Chondrocyte (in vitro differentiated cells): ENCODE results near the gene KIRREL3. TPM values are rescaled to one million over a fixed set of nuclear protein-coding genes. Genes with fewer than 3 reads are reported as not detected.

Experiments
- DNase-seq: peaks from one replicate; pipeline ENCODE4 v3.0.0; 2021; ENCODE audit warnings: mixed read lengths, low spot score
- H3K27ac Mint-ChIP-seq: one replicate; pipeline ENCODE4 v1.8.0; 2021; ENCODE audit warnings: mild to moderate bottlenecking, moderate library complexity, mixed read lengths; ENCODE audit not compliant: unreplicated experiment
- H3K27me3 Mint-ChIP-seq: 2 replicates; pipeline ENCODE4 v1.8.0; 2021; ENCODE audit warnings: low read depth, mixed read lengths
- H3K36me3 Mint-ChIP-seq: 2 replicates; pipeline ENCODE4 v1.8.0; 2021; ENCODE audit warnings: low read depth, mixed read lengths
- H3K4me1 Mint-ChIP-seq: 2 replicates; pipeline ENCODE4 v1.8.0; 2021; ENCODE audit warnings: low read depth, mild to moderate bottlenecking, mixed read lengths
- H3K4me3 Mint-ChIP-seq: one replicate; pipeline ENCODE4 v1.8.0; 2021; ENCODE audit warnings: mild to moderate bottlenecking, moderate library complexity, mixed read lengths; ENCODE audit not compliant: unreplicated experiment
- H3K9me3 Mint-ChIP-seq: 2 replicates; pipeline ENCODE4 v1.8.0; 2021; ENCODE audit warnings: low read depth, mixed read lengths
- total RNA-seq: library from RNA; stranded (reverse); gene quantifications from 3 replicates; pipeline ENCODE4 v1.2.1, GENCODE V29; 2021
- TF ChIP-seq, protein P1 (sequence below): fragments of 200-600 bp; sonication (generic); IDR thresholded peaks from 2 replicates; pipeline ENCODE4 v1.5.0; 2021; ENCODE audit warnings: antibody characterized with exemption, mild to moderate bottlenecking, moderate library complexity

Gene KIRREL3
- total RNA-seq, 1 donor from 2014 or later = 1.2 TPM

DNA sequence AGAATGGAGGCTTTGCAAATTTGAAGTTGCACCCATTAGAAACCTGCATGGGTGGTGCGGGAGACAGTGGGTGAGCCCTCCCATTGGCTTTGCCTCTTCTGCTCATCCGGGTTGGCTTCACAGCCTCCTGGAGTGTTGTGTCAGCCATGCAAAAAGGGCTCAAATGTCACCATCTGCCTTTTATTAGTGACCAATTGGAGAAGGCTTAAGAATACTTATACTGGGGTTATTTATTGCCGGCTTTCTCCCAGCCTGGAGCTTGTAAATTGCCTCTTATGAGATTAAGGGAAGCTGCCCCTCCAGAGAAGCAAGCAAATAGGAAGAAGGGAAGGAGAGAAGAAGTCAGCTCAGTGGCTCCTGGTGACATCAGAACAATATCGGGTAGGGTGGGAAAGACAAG is 462.5 kb downstream of the KIRREL3 start:
- TF ChIP-seq, protein P1, sequence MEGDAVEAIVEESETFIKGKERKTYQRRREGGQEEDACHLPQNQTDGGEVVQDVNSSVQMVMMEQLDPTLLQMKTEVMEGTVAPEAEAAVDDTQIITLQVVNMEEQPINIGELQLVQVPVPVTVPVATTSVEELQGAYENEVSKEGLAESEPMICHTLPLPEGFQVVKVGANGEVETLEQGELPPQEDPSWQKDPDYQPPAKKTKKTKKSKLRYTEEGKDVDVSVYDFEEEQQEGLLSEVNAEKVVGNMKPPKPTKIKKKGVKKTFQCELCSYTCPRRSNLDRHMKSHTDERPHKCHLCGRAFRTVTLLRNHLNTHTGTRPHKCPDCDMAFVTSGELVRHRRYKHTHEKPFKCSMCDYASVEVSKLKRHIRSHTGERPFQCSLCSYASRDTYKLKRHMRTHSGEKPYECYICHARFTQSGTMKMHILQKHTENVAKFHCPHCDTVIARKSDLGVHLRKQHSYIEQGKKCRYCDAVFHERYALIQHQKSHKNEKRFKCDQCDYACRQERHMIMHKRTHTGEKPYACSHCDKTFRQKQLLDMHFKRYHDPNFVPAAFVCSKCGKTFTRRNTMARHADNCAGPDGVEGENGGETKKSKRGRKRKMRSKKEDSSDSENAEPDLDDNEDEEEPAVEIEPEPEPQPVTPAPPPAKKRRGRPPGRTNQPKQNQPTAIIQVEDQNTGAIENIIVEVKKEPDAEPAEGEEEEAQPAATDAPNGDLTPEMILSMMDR = no peak
- no peak overlapping the region for H3K27ac Mint-ChIP-seq
- peaks cover 21% of the 10 kb centered on the region for H3K27me3 Mint-ChIP-seq
- H3K9me3 Mint-ChIP-seq = no peaks in the 10 kb centered on the region
- H3K36me3 Mint-ChIP-seq = no peaks in the 10 kb centered on the region
- no peaks in the 10 kb centered on the region for H3K4me1 Mint-ChIP-seq
- no peak for DNase-seq
- no peak overlapping the region for H3K4me3 Mint-ChIP-seq

DNA sequence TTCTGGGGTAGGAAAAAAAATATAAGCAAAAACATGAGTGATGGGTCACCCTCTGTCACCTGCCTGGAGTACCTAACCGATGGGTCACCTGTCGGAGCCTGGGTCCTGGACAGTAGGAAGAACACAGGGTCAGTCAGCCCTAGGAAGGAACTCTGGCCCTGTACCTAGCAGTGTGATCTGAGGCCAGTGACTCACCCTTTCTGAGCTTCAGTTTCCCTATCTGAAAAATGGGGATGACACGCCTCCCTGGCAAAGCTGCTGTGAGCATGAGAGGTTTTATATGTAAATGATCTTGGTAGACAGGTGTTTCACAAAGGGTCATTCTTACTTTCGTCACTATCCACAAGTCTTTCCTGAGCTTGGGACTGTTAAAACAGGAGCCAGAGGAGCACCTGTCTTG is 463.1 kb downstream of the KIRREL3 start:
- Mint-ChIP-seq H3K27me3 (peaks cover 16% of the 10 kb centered on the region), H3K4me3 (no peak overlapping the region), H3K4me1 (no peaks in the 10 kb centered on the region), H3K36me3 (no peaks in the 10 kb centered on the region), H3K9me3 (no peaks in the 10 kb centered on the region), H3K27ac (no peak overlapping the region)
- no peak for DNase-seq
- TF ChIP-seq, protein P1 = no peak

DNA sequence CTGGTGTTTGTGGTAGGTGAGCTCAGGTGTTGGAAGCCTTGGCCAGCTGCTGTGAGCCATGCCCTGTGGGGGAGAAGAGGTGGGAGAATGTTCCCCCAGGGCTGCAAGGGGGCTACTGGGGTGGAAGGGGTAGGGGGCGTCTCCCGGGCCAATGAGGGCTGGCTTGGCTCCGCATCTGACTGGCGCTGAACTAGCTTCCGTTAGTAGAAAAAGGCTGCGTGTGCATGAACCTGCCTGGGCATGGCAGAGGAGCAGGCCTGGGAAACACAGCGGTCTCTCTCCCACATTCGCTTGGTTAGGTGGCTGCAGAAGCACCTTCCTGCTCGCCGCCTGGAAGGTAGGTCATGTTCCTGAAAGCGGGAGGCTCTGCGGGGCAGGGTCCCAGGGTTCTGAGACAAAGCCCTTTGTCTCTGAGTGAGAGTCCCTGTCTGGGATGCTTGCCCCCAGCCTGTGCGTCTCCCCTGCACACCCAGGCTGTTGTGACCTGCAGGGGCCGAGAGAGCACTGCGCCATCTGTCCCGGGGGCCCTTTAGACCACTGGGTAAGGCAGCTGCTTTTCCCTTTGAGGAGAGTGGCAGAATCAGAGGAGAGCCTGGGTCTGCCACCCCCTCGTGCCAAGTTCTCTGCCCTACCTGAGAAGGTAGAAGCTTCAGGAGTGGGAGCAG is 466.3 kb downstream of the KIRREL3 start:
- H3K27me3 Mint-ChIP-seq = peaks cover 10% of the 10 kb centered on the region
- H3K9me3 Mint-ChIP-seq = no peaks in the 10 kb centered on the region
- no peak overlapping the region for H3K27ac Mint-ChIP-seq
- no peaks in the 10 kb centered on the region for H3K4me1 Mint-ChIP-seq
- no peak overlapping the region for H3K4me3 Mint-ChIP-seq
- DNase-seq = no peak
- TF ChIP-seq, protein P1 = no peak
- H3K36me3 Mint-ChIP-seq = no peaks in the 10 kb centered on the region

DNA sequence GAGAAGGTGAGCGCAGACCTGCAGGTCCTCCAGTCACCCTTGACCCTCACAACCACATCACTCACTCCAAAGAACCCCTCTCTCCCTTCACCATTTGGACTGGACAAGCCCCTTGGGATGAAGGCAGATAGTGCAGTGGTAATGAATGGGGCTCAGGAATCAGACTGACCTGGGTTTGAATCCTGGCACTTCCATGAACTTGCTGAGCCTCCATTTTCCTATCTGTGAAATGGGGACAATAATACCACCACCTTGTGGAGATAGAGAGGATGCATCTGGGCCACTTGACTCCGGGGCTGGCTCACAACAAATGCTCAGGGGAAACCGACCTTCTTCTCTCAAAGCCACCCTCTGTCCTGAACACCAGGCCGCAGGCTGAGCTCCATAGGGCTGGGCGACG is 467.0 kb downstream of the KIRREL3 start:
- TF ChIP-seq, protein P1 = no peak
- Mint-ChIP-seq H3K9me3 (no peaks in the 10 kb centered on the region), H3K27ac (no peak overlapping the region), H3K36me3 (no peaks in the 10 kb centered on the region), H3K4me3 (no peak overlapping the region), H3K27me3 (peaks cover 7% of the 10 kb centered on the region), H3K4me1 (no peaks in the 10 kb centered on the region)
- DNase-seq = no peak

DNA sequence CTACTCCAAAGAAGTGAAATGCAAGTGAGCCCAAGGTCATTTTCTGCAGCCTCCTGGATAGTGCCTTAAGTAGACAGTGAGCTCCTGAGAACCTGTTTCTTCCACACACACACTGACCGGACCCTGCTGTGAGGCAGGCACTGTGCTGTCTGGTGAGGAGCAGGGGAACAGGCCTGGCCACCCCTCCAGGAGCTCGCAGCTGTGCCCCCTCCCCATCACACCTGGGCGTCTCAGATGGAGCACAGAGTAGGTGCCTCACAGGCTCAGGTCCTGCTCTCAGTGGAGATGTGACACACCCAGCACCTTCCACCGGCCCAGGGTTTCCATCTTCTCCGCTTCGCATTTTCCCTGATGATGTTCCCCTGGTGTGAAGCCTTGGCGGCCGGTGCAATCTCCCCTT is 470.2 kb downstream of the KIRREL3 start:
- Mint-ChIP-seq H3K36me3 (no peaks in the 10 kb centered on the region), H3K4me3 (no peak overlapping the region), H3K9me3 (no peaks in the 10 kb centered on the region), H3K4me1 (no peaks in the 10 kb centered on the region), H3K27ac (no peak overlapping the region), H3K27me3 (peaks cover 5% of the 10 kb centered on the region)
- TF ChIP-seq, protein P1 = no peak
- DNase-seq = peak; percentile 76
